ENCODE data around the gene GPER1.
A peak's percentile ranks its signal among the peaks of the same experiment; 100 is the strongest.

GPER1 gene

GRCh38 chr7:1043552-1044188, 44.2 kb upstream of the GPER1 start:
- TF ChIP-seq TAF1 (IDR thresholded peaks at IDR 0.05; ENCODE audit: borderline replicate concordance, insufficient read depth, low read length) (no peak), SIN3A (IDR thresholded peaks at IDR 0.05; ENCODE audit: borderline replicate concordance, insufficient read depth, low read length) (no peak), FOXP2 (optimal IDR thresholded peaks at IDR 0.05; ENCODE audit: borderline replicate concordance, extremely low read depth, extremely low read length, insufficient read depth) (no peak), POLR2AphosphoS5 (IDR thresholded peaks at IDR 0.05; ENCODE audit: low read depth, low read length) (no peak), REST (IDR thresholded peaks at IDR 0.05; ENCODE audit: insufficient read depth in 1 of 2, low read depth in 2 of 2, low read length in 2 of 2) (no peak)

- TF ChIP-seq REST (IDR thresholded peaks at IDR 0.05; ENCODE audit: insufficient read depth in 1 of 2, low read depth in 2 of 2, low read length in 2 of 2) (no peak), TAF1 (IDR thresholded peaks at IDR 0.05; ENCODE audit: borderline replicate concordance, insufficient read depth, low read length) (no peak), FOXP2 (optimal IDR thresholded peaks at IDR 0.05; ENCODE audit: borderline replicate concordance, extremely low read depth, extremely low read length, insufficient read depth) (peak; percentile 89), SIN3A (IDR thresholded peaks at IDR 0.05; ENCODE audit: borderline replicate concordance, insufficient read depth, low read length) (no peak; the same call in 1 of the 2 replicates), POLR2AphosphoS5 (IDR thresholded peaks at IDR 0.05; ENCODE audit: low read depth, low read length) (no peak)
These were observed 43.5 kb upstream of the GPER1 start, which contains the start of gene GPR146 for GRCh38 chr7:1044189-1045068. GPR146 (plus strand) TSS chr7:1044546; CDS start chr7:1057516, 12,970 bp downstream.

GRCh38 chr7:1045069-1046063, 42.5 kb upstream of the GPER1 start:
- TF ChIP-seq REST (IDR thresholded peaks at IDR 0.05; ENCODE audit: insufficient read depth in 1 of 2, low read depth in 2 of 2, low read length in 2 of 2) = no peak
- TF ChIP-seq TAF1 (IDR thresholded peaks at IDR 0.05; ENCODE audit: borderline replicate concordance, insufficient read depth, low read length) = no peak
- TF ChIP-seq POLR2AphosphoS5 (IDR thresholded peaks at IDR 0.05; ENCODE audit: low read depth, low read length) = no peak
- no peak for TF ChIP-seq SIN3A (IDR thresholded peaks at IDR 0.05; ENCODE audit: borderline replicate concordance, insufficient read depth, low read length)
- TF ChIP-seq FOXP2 (optimal IDR thresholded peaks at IDR 0.05; ENCODE audit: borderline replicate concordance, extremely low read depth, extremely low read length, insufficient read depth) = no peak

- TF ChIP-seq REST (IDR thresholded peaks at IDR 0.05; ENCODE audit: insufficient read depth in 1 of 2, low read depth in 2 of 2, low read length in 2 of 2) = no peak
- TF ChIP-seq FOXP2 (optimal IDR thresholded peaks at IDR 0.05; ENCODE audit: borderline replicate concordance, extremely low read depth, extremely low read length, insufficient read depth) = no peak
- no peak for TF ChIP-seq POLR2AphosphoS5 (IDR thresholded peaks at IDR 0.05; ENCODE audit: low read depth, low read length)
- no peak for TF ChIP-seq SIN3A (IDR thresholded peaks at IDR 0.05; ENCODE audit: borderline replicate concordance, insufficient read depth, low read length)
- no peak for TF ChIP-seq TAF1 (IDR thresholded peaks at IDR 0.05; ENCODE audit: borderline replicate concordance, insufficient read depth, low read length)
These were observed 40.9 kb upstream of the GPER1 start for GRCh38 chr7:1046722-1047679.

Data from PFSK-1 (cell line).